Neural crest cell (in vitro differentiated cells): ENCODE results near the gene SREBF2. TPM values are rescaled to one million over a fixed set of nuclear protein-coding genes. Genes with fewer than 3 reads are reported as not detected.
A peak's percentile ranks its signal among the peaks of the same experiment; 100 is the strongest.

Source experiments
- DNase-seq: peaks from one replicate; pipeline ENCODE4 v3.0.0; 2021; ENCODE audit warnings: low read depth, mixed read lengths, low spot score
- H3K27ac Mint-ChIP-seq: one replicate; pipeline ENCODE4 v1.8.0; 2021; ENCODE audit warnings: mild to moderate bottlenecking, mixed read lengths; ENCODE audit not compliant: unreplicated experiment
- H3K27me3 Mint-ChIP-seq: 2 replicates; pipeline ENCODE4 v1.8.0; 2021; ENCODE audit warnings: low read depth, mild to moderate bottlenecking, mixed read lengths
- H3K36me3 Mint-ChIP-seq: 2 replicates; pipeline ENCODE4 v1.8.0; 2021; ENCODE audit warnings: low read depth, mild to moderate bottlenecking, mixed read lengths
- H3K4me1 Mint-ChIP-seq: 2 replicates; pipeline ENCODE4 v1.8.0; 2021; ENCODE audit warnings: mixed read lengths
- H3K4me3 Mint-ChIP-seq: one replicate; pipeline ENCODE4 v1.8.0; 2021; ENCODE audit warnings: mild to moderate bottlenecking, mixed read lengths
- H3K9me3 Mint-ChIP-seq: 2 replicates; pipeline ENCODE4 v1.8.0; 2021; ENCODE audit warnings: mixed read lengths
- total RNA-seq: library from RNA; stranded (reverse); gene quantifications from 2 replicates; pipeline ENCODE4 v1.2.1, GENCODE V29; 2021
- TF ChIP-seq, protein P1 (sequence below): fragments of 200-600 bp; sonication (generic); conservative IDR thresholded peaks from 2 replicates; pipeline ENCODE4 v1.5.0; 2021; ENCODE audit warnings: antibody characterized with exemption, mild to moderate bottlenecking

Gene SREBF2
- total RNA-seq, 1 donor from 2014 or later, result 209 TPM

- Mint-ChIP-seq H3K4me1 (peaks cover 3% of the 10 kb centered on the region), H3K27me3 (peaks cover 80% of the 10 kb centered on the region), H3K9me3 (no peaks in the 10 kb centered on the region), H3K27ac (no peak overlapping the region), H3K4me3 (no peak overlapping the region), H3K36me3 (no peaks in the 10 kb centered on the region)
- DNase-seq, result peak; percentile 64
- TF ChIP-seq, protein P1, sequence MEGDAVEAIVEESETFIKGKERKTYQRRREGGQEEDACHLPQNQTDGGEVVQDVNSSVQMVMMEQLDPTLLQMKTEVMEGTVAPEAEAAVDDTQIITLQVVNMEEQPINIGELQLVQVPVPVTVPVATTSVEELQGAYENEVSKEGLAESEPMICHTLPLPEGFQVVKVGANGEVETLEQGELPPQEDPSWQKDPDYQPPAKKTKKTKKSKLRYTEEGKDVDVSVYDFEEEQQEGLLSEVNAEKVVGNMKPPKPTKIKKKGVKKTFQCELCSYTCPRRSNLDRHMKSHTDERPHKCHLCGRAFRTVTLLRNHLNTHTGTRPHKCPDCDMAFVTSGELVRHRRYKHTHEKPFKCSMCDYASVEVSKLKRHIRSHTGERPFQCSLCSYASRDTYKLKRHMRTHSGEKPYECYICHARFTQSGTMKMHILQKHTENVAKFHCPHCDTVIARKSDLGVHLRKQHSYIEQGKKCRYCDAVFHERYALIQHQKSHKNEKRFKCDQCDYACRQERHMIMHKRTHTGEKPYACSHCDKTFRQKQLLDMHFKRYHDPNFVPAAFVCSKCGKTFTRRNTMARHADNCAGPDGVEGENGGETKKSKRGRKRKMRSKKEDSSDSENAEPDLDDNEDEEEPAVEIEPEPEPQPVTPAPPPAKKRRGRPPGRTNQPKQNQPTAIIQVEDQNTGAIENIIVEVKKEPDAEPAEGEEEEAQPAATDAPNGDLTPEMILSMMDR, result no peak
Observed at GRCh38 chr22:41919357-41920224, 86.7 kb downstream of the SREBF2 start.

DNA sequence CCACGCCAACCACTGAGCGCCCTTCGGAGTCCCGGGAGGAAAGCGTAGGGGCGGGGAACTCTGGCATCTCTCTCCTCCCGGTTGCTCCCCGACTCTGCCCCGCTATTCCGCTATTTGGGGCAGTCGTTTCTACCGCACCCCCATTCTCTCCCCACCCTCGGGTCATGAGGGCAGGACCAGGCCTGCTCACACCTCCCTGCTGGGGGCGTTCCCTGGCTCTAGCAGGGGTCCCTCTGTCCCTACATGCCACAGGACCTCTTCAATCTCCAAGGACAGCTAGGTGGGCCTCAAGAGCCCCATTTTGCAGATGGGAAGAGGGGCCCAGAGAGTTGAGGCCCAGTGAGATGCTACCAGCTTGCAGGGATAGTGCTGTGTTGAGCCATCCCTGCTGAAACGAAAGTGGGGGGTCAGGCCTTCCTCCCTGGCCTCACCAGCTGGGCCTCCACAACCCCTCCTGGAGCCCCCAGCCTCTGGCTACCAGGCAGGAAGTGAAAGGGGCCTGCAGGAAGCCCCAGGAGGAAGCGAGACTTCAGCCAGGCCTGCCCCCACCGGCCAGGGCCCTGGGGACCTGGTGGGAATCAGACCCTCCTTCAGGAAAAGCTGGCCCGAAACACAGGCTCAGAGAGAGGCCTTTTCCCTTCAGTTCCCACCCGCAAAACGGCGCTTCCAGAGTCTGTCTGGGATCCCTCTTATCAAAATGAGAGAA is 87.5 kb downstream of the SREBF2 start:
- no peaks in the 10 kb centered on the region for H3K36me3 Mint-ChIP-seq
- H3K4me3 Mint-ChIP-seq, result peak overlapping the region; percentile 64
- DNase-seq, result no peak
- TF ChIP-seq, protein P1, result no peak
- peaks cover 84% of the 10 kb centered on the region for H3K27me3 Mint-ChIP-seq
- H3K4me1 Mint-ChIP-seq, result peaks cover 7% of the 10 kb centered on the region
- no peak overlapping the region for H3K27ac Mint-ChIP-seq
- no peaks in the 10 kb centered on the region for H3K9me3 Mint-ChIP-seq

- H3K27me3 Mint-ChIP-seq, result peaks cover 77% of the 10 kb centered on the region
- DNase-seq, result no peak
- H3K4me3 Mint-ChIP-seq, result peak overlapping the region; percentile 34
- H3K36me3 Mint-ChIP-seq, result no peaks in the 10 kb centered on the region
- no peak overlapping the region for H3K27ac Mint-ChIP-seq
- H3K9me3 Mint-ChIP-seq, result no peaks in the 10 kb centered on the region
- TF ChIP-seq, protein P1, result no peak
- peaks cover 7% of the 10 kb centered on the region for H3K4me1 Mint-ChIP-seq
Observed at GRCh38 chr22:41922328-41922727, 89.4 kb downstream of the SREBF2 start.

- no peak overlapping the region for H3K27ac Mint-ChIP-seq
- no peaks in the 10 kb centered on the region for H3K9me3 Mint-ChIP-seq
- H3K4me1 Mint-ChIP-seq, result peaks cover 13% of the 10 kb centered on the region
- no peaks in the 10 kb centered on the region for H3K36me3 Mint-ChIP-seq
- TF ChIP-seq, protein P1, result no peak
- DNase-seq, result no peak
- H3K4me3 Mint-ChIP-seq, result no peak overlapping the region
- peaks cover 77% of the 10 kb centered on the region for H3K27me3 Mint-ChIP-seq
Observed at GRCh38 chr22:41922940-41923594, 90.2 kb downstream of the SREBF2 start.

DNA sequence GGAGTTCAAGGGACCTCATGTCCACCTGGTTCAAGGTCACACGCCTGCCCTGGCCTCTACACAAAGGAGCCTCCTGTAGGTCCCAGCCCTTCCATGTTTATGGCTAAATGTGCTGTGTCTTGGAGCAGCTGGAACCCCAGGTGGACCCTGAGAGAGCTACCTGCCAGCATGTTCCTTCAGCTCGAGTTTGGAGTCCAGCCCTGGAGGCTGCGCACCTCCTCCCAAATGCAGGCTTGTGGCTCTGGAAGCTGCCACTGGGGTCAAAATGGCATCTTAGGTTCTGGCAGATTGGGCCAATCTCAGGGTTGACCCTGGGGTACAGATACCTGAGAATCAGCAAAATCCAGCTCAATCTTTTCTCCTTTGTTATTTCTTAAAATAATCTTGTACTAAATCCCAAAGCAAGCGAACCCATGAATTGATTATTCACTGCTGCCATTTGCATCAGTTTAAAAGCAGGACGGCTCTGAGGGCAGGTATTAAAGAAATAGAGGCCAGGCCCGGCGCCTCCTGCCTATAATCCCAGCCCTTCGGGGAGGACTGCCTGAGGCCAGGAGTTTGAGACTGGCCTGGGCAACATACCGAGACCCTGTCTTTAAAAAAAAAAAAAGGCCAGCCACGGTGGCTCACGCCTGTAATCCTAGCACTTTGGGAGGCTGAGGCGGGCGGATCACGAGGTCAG is 90.8 kb downstream of the SREBF2 start:
- H3K27me3 Mint-ChIP-seq, result peaks cover 74% of the 10 kb centered on the region
- no peak overlapping the region for H3K27ac Mint-ChIP-seq
- no peaks in the 10 kb centered on the region for H3K36me3 Mint-ChIP-seq
- DNase-seq, result no peak
- H3K4me3 Mint-ChIP-seq, result peak overlapping the region; percentile 59
- H3K9me3 Mint-ChIP-seq, result no peaks in the 10 kb centered on the region
- TF ChIP-seq, protein P1, result no peak
- H3K4me1 Mint-ChIP-seq, result peaks cover 14% of the 10 kb centered on the region
